HFF-Myc (cell line): ENCODE data around the gene FCN3.

Experiments
- DNase-seq: peaks from one replicate; pipeline ENCODE4 v3.0.0-alpha.2; 2011; ENCODE audit warnings: low read depth; ENCODE audit errors: extremely low read depth
- H3K4me3 ChIP-seq: replicated peaks from 2 replicates; pipeline ENCODE4 v1.5.1; 2011; ENCODE audit warnings: low read depth, mild to moderate bottlenecking, control low read depth, low read length
- TF ChIP-seq, protein P1 (sequence below): IDR thresholded peaks from 2 replicates; pipeline ENCODE4 v1.5.1; 2012; ENCODE audit warnings: mild to moderate bottlenecking, low read depth, low read length, control low read depth; ENCODE audit errors: missing control alignments

Gene FCN3

DNA sequence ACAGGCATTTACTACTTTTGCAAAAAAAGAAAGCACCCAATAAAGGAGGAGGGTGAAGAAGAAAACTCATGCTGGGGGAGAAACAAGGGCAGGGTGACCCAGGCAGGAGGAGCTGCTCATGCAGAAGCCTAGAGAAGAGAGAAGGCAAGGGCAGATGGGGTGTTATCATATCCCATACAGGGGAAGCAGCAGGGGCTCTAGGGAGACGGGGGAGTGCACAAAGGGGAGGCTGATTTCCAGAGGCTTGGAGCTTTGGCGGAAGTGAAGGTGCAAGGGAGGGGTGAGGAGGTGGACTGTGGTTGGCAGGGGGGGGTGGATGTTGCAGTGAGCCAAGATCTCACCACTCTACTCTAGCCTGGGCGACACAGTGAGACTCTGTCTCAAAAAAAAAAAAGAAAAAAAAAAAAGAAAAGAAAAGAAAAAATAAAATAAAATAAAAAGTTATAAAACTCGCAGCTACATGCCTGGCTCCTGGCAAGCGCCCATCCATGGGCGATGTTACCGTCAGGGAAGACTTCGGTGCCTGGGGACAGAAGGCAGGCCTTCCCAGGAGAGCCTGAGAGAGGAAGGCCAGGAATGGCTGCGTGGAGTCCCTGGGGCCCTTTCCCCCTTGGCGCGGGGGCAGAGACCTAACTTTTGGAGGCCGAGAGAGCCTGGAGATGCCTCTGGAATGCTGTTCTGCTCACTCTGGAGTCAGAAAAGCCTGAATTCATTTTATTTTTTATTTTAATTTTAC, 3.3 kb upstream of the FCN3 start:
- TF ChIP-seq, protein P1, sequence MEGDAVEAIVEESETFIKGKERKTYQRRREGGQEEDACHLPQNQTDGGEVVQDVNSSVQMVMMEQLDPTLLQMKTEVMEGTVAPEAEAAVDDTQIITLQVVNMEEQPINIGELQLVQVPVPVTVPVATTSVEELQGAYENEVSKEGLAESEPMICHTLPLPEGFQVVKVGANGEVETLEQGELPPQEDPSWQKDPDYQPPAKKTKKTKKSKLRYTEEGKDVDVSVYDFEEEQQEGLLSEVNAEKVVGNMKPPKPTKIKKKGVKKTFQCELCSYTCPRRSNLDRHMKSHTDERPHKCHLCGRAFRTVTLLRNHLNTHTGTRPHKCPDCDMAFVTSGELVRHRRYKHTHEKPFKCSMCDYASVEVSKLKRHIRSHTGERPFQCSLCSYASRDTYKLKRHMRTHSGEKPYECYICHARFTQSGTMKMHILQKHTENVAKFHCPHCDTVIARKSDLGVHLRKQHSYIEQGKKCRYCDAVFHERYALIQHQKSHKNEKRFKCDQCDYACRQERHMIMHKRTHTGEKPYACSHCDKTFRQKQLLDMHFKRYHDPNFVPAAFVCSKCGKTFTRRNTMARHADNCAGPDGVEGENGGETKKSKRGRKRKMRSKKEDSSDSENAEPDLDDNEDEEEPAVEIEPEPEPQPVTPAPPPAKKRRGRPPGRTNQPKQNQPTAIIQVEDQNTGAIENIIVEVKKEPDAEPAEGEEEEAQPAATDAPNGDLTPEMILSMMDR = no peak
- H3K4me3 ChIP-seq = no peak overlapping the region
- no peak for DNase-seq

DNA sequence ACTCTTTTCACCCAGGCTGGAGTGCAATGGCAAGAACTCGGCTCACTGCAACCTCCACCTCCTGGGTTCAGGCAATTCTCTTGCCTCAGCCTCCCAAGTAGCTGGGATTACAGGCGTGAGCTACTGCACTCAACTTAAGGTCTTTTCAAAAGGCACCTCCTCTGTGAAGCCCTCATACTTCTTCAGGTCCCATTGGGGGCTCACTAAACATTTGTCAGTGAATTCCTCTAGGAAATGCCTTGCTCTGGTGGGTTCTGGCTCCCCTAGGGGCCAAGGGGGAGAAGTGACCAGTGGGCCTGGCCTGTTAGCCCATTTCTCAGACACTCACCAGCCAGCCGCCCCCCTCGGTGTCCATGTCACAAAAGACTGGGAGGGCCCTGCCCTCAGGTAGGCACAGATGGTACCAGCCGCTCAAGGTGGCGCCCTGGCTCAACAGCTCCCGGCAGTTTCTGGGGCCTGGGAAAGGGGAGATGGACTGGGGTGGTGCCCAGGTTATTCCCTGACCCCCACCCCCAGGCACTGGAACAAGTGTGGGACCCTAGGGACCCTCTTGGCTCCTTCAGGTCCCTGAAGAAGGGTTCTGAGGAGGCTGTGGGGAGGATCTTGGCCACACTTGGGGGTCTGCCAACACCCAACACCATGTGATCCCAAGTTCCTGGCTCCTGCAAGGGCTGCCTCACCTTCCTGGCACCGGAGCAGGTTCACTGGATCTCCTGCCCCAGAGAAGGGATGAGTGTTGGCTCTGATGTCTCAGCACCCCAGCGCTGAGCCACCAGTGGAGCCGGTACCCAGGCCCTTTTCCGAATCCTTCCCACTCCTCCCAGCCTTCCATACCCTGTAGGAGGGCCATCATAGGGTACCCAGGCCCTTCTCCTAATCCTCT, 1.6 kb downstream of the FCN3 start:
- no peak for DNase-seq
- TF ChIP-seq, protein P1 = peak; percentile 42
- no peak overlapping the region for H3K4me3 ChIP-seq

DNA sequence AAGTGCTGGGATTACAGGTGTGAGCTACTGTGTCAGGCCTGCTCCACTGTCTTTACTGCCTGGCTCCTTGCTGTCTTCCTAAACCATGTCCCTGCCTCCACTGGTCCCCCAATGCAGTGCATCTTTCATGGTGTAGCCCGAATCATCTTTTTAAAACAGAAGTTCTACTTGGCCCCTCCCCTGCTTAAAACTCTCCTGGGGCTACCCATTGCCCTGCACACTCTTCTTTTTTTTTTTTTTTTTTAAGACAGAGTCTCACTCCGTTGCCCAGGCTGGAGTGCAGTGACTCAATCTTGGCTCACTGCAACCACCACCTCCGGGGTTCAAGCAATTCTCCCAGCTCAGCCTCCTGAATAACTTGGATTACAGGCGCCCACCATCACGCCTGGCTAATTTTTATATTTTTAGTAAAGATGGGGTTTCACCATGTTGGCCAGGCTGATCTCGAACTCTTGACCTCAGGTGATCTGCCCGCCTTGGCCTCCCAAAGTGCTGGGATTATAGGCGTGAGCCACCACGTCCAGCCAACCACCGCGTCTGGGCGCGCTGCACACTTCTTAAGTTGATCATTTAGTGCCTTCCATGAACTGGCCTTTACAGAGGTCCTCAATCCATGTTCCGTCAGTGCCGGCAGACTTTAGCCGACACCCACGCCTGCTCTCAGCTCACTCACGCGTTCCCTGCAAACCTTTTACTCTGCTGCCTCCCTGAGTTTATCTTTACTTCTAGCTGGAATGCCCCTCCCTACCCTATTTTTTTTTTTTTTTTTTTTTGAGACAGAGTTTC, 2.4 kb downstream of the FCN3 start:
- TF ChIP-seq, protein P1 = no peak
- H3K4me3 ChIP-seq = no peak overlapping the region
- DNase-seq = no peak

DNA sequence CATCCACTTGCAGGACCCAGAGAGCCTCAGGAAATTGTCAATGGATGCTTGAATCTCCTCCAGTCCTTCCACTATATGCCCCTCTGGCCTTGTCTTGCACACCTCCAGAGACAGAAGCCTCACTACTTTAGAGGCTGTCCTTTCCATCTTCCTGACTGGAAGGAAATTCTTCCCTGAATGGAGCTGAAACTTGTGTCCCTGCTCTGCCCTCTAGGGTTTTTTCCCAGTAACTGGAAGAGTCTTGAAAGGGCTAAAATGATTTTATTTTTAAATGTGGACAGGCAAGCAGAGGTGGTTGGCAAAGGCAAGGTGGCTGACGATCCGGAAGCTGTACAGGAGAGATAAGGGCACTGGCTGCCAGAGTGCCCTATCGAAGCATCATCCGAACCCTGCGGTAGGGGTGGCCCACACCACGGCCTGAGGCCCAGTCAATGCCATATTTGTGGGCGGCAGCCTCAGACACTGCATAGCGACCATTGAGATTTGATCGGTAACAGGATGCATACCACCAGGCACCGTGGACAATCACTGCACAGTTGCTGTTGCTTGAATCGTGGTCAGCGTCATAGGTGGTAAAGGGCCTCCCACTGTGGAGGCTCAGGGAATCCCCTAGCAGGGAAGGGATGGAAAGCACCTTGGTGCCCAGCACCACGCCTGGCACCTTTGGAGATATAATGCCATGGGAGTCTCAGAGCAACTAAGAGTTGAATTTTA, 5.6 kb downstream of the FCN3 start:
- no peak overlapping the region for H3K4me3 ChIP-seq
- TF ChIP-seq, protein P1 = peak; percentile 17
- no peak for DNase-seq

DNA sequence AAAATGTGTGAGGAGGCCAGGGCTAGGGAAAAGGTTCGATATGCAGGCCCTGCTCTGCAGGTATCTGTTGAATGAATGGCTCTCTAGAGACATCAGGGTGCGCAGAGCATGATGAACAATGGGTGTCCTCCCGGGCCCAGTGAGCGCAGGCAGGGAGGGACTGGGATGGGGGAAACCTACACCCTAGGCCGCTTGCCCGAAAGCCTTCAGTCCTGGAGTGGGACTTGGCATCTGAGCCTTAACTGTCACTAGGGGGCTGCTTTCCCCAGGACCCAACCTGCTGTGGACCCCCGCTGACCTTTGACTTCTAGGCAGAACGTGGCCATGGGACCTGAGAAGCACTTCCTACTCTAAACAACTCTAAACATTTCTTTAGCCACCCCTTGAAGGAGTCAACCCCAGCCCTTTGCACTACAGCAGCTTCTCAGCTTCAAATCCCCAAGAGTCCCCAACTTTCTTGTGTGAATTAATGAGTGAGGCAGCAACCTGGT, 7.4 kb downstream of the FCN3 start:
- no peak for DNase-seq
- peak overlapping the region; percentile 53 for H3K4me3 ChIP-seq
- TF ChIP-seq, protein P1 = no peak
